Muscle of back (tissue), 13 donors: ENCODE results near the gene CBLN3. TPM values are rescaled to one million over a fixed set of nuclear protein-coding genes. Genes with fewer than 3 reads are reported as not detected.
"Not testable (repeated sequence)": the region's sequence is repeated elsewhere in the genome, so short reads cannot be mapped to it uniquely, and the experiment has no call there.

Experiments used
- DNase-seq, 3 donors: peaks; one replicate each; pipeline versions ENCODE4 v3.0.0 to v3.0.0-alpha.2; 2013
- long read RNA-seq, 9 donors: transcript quantifications; one replicate each; lab custom pipeline, GENCODE V29; 2026
- polyA plus RNA-seq, 10 donors: library from polyadenylated mRNA; unstranded; fragments of 120-200 nt; gene quantifications; one replicate each; pipeline ENCODE4 v1.2.1, GENCODE V29; 2013; ENCODE audit not compliant: insufficient read length in 10 of 10

Gene CBLN3
- polyA plus RNA-seq: 1 to 10 TPM; 1.4 to 3.4 (median 2.0) TPM
- long read RNA-seq, donor 1: 0 reads
- long read RNA-seq, donor 2, partial matches to known transcripts: 0 of 1 reads
- long read RNA-seq, donor 2, other reads (novel, unspliced or antisense): 0 of 1 reads
- long read RNA-seq, donor 3: 0 reads
- long read RNA-seq, donor 4: 0 reads
- long read RNA-seq, donor 5: 0 reads
- long read RNA-seq, donor 6: 0 reads
- long read RNA-seq, donor 7, partial matches to known transcripts: 0 of 1 reads
- long read RNA-seq, donor 7, other reads (novel, unspliced or antisense): 0 of 1 reads
- long read RNA-seq, donor 8: 0 reads
- long read RNA-seq, donor 9: 0 reads

GRCh38 chr14:24429395-24430142 is at the start of gene CBLN3, which contains the start of gene KHNYN:
Gene CBLN3, minus strand, starts transcription at chr14:24429668. Its CDS starts 614 bp downstream, at chr14:24429054.
Gene KHNYN, plus strand, starts transcription at chr14:24429954. Its CDS starts 777 bp downstream, at chr14:24430731.
- DNase-seq: peak; percentile 93 to 97 (median 93)

- no peak for DNase-seq
These were observed 45.8 kb upstream of the CBLN3 start for GRCh38 chr14:24475261-24475660.

- no peak for DNase-seq
These were observed 43.7 kb upstream of the CBLN3 start for GRCh38 chr14:24473211-24473610.

- not testable (repeated sequence) for DNase-seq
These were observed 41.0 kb upstream of the CBLN3 start for GRCh38 chr14:24470450-24470849.

GRCh38 chr14:24465805-24466204 is 36.3 kb upstream of the CBLN3 start:
- no peak for DNase-seq

GRCh38 chr14:24465368-24465767 is 35.9 kb upstream of the CBLN3 start:
- DNase-seq: no peak

- no peak for DNase-seq
These were observed 34.7 kb upstream of the CBLN3 start for GRCh38 chr14:24463884-24464785.

GRCh38 chr14:24463017-24463883 is 33.8 kb upstream of the CBLN3 start:
- DNase-seq: no peak

GRCh38 chr14:24461336-24461735 is 31.9 kb upstream of the CBLN3 start:
- DNase-seq: no peak

GRCh38 chr14:24459331-24459730 is 29.9 kb upstream of the CBLN3 start:
- no peak for DNase-seq

- DNase-seq: peak in 1 of 3 donors; percentile 21
These were observed 29.3 kb upstream of the CBLN3 start for GRCh38 chr14:24458736-24459135.

GRCh38 chr14:24456980-24457379 is 27.5 kb upstream of the CBLN3 start:
- no peak for DNase-seq

GRCh38 chr14:24450828-24451227 is 21.4 kb upstream of the CBLN3 start:
- not testable (repeated sequence) for DNase-seq

GRCh38 chr14:24443053-24443665 is 13.7 kb upstream of the CBLN3 start:
- DNase-seq: no peak

- DNase-seq: peak; percentile 99 to 100 (median 100)
These were observed 13.0 kb upstream of the CBLN3 start, which contains the start of gene SDR39U1 for GRCh38 chr14:24442240-24443052. Gene SDR39U1, minus strand, starts transcription at chr14:24442776. Its CDS starts 7 bp downstream, at chr14:24442769.

- no peak for DNase-seq
These were observed 12.4 kb upstream of the CBLN3 start for GRCh38 chr14:24441904-24442239.

- no peak for DNase-seq
These were observed 12.0 kb upstream of the CBLN3 start for GRCh38 chr14:24441485-24441884.

- no peak for DNase-seq
These were observed 11.3 kb upstream of the CBLN3 start for GRCh38 chr14:24440606-24441399.
